BE2C (cell line): ENCODE results near the gene FAM13A. TPM values are rescaled to one million over a fixed set of nuclear protein-coding genes. Genes with fewer than 3 reads are reported as not detected.
A peak's percentile ranks its signal among the peaks of the same experiment; 100 is the strongest.

Experiments
- DNase-seq: peaks from one replicate; pipeline ENCODE4 v3.0.0-alpha.2; 2020
- H3K27me3 ChIP-seq: fragments of 250-450 bp; sonication (Bioruptor Pico); 2 replicates; pipeline ENCODE4 v1.5.1; 2020; ENCODE audit warnings: mild to moderate bottlenecking
- H3K36me3 ChIP-seq: fragments of 250-450 bp; sonication (Bioruptor Pico); 2 replicates; pipeline ENCODE4 v1.5.1; 2020; ENCODE audit warnings: mild to moderate bottlenecking
- H3K4me1 ChIP-seq: fragments of 250-450 bp; sonication (Bioruptor Pico); 2 replicates; pipeline ENCODE4 v1.5.1; 2020
- H3K4me3 ChIP-seq: 2 replicates; pipeline ENCODE4 v1.5.1; 2011; ENCODE audit warnings: low read depth, low read length
- H3K9me3 ChIP-seq: fragments of 250-450 bp; sonication (Bioruptor Pico); 2 replicates; pipeline ENCODE4 v1.5.1; 2020
- CTCF ChIP-seq: IDR thresholded peaks from 2 replicates; pipeline ENCODE4 v1.5.1; 2012; ENCODE audit warnings: mild to moderate bottlenecking, low read depth, low read length
- polyA plus RNA-seq: library from polyadenylated mRNA; unstranded; fragments of >200 nt; gene quantifications from one replicate; pipeline ENCODE4 v1.2.1, GENCODE V29; 2012; ENCODE audit warnings: low read depth, missing spikeins; ENCODE audit not compliant: insufficient read length, insufficient read depth

Gene FAM13A
- 4.6 TPM for polyA plus RNA-seq

GRCh38 chr4:89056953-89057398 lies at the start of gene FAM13A:
Gene FAM13A, minus strand, starts transcription at chr4:89057185. Its CDS starts 221 bp downstream, at chr4:89056964.
- Histone ChIP-seq H3K36me3 (no peaks in the 10 kb centered on the region; the same call in 1 of the 2 replicates), H3K4me3 (peak within 1 kb of the TSS; percentile 75), H3K27me3 (no peaks in the 10 kb centered on the region), H3K4me1 (no peaks in the 10 kb centered on the region; the same call in 1 of the 2 replicates), H3K9me3 (no peaks in the 10 kb centered on the region)
- DNase-seq, result peak; percentile 83
- TF ChIP-seq CTCF, result no peak

DNA sequence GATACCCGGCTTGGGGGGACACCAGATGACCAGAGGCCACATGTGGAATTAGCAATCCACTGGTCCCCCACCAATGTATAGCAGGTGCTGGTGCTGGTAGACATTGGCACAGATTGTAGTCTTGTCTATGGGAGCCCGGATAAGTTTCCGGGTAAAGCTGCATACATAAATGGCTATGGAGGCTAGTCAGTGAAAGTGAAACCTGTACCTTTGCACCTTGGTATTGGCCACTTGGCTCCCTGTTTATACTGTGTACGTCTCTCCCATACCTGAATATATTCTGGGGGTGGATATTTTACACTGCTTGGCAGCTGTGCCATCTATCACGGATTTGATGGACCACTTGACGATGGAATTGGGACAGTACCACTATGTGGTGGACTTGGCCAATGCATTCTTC lies 48.7 kb upstream of the FAM13A start:
- H3K36me3 ChIP-seq, result no peaks in the 10 kb centered on the region
- no peak for TF ChIP-seq CTCF

DNA sequence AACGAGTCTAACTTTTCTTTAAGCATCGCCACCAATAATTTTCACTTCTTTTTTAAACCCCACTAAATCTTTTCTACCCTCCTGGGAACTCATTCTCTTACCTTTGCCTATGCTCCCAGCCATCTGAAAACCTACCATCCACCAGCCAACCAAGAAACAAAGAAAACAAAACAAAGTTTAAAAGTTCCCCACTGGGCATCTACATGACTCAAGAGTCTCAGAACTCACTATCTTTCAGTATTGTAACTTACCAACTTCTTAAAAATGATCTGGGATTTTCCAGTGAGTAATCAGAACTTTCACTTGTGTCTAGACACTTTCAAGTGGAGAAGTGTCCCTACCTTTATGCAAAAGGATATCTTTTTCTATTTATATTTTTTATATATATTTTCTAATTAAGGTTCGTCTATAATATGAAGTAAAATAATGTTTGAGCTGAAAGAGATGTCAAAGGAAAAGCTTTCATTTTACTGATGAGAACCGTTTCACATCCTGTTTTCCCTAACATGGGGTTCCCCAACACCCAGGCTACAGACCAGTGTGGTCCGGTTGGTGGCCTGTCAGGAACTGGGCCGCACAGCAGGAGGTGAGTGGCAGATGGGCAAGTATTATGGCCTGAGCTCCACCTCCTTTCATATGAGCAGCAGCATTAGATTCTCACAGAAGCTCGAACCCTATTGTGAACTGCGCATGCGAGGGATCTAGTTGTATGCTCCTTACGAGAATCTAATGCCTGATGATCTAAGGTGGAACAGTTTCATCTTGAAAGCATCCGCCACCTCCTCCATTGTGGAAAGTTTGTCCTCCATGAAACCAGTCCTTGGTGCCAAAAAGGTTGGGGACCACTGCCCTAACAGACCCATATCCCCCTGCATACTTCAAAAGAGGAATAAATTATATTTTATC lies 44.5 kb upstream of the FAM13A start:
- no peak for DNase-seq
- H3K36me3 ChIP-seq, result no peaks in the 10 kb centered on the region
- no peak overlapping the region for H3K4me3 ChIP-seq
- H3K27me3 ChIP-seq, result peaks cover 6% of the 10 kb centered on the region; the same call in 1 of the 2 replicates
- no peaks in the 10 kb centered on the region for H3K4me1 ChIP-seq
- no peaks in the 10 kb centered on the region; the same call in 1 of the 2 replicates for H3K9me3 ChIP-seq
- no peak for TF ChIP-seq CTCF

More for the DNA sequence above, 48.7 kb upstream of the FAM13A start:
- H3K4me1 ChIP-seq, result no peaks in the 10 kb centered on the region
- no peak overlapping the region for H3K4me3 ChIP-seq
- no peak for DNase-seq
- peaks cover 13% of the 10 kb centered on the region for H3K27me3 ChIP-seq
- no peaks in the 10 kb centered on the region; the same call in 1 of the 2 replicates for H3K9me3 ChIP-seq

DNA sequence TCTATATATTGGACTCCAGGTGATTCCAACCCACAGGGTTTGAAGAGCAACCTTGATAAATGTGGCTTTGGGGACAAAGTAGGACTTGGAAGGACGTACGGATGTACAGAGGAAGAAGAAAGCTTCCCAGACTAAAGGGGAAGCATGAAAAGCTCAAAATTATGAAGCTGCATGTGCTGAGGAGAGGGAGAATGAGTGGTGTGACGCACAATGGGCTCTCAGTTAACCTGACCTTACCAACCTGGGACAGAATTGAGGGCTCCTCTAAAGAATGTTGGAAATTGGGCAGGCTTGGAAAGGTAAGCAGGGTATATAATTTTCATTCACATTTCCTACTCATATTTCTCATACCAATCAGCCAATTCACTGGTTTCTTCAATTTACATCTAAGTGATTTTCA lies 43.9 kb upstream of the FAM13A start:
- H3K9me3 ChIP-seq, result no peaks in the 10 kb centered on the region; the same call in 1 of the 2 replicates
- no peak overlapping the region for H3K4me3 ChIP-seq
- TF ChIP-seq CTCF, result no peak
- no peaks in the 10 kb centered on the region for H3K36me3 ChIP-seq
- no peaks in the 10 kb centered on the region for H3K4me1 ChIP-seq
- H3K27me3 ChIP-seq, result peaks cover 6% of the 10 kb centered on the region; the same call in 1 of the 2 replicates
- no peak for DNase-seq

DNA sequence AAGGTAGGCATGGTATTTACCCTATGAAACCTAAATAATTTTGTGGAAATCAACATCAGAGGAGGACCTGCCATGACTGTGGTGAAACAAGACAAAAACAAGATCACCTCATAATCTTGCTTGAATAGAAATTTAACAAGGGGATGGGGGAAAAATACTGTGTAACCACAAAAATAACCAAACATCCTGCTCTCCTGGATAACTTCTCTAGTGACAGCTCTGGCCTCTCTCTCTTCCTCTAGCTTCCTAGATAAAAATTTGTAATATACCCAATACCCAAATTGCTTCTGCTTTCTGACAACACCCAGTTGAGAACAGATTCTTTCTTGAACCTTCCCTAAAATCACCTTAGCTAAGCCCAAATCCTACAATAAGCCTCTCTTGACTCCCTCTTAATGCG lies 42.5 kb upstream of the FAM13A start:
- H3K4me3 ChIP-seq, result no peak overlapping the region
- H3K4me1 ChIP-seq, result no peaks in the 10 kb centered on the region
- no peaks in the 10 kb centered on the region for H3K36me3 ChIP-seq
- peaks cover 6% of the 10 kb centered on the region; the same call in 1 of the 2 replicates for H3K27me3 ChIP-seq
- no peaks in the 10 kb centered on the region; the same call in 1 of the 2 replicates for H3K9me3 ChIP-seq
- TF ChIP-seq CTCF, result no peak
- DNase-seq, result no peak

DNA sequence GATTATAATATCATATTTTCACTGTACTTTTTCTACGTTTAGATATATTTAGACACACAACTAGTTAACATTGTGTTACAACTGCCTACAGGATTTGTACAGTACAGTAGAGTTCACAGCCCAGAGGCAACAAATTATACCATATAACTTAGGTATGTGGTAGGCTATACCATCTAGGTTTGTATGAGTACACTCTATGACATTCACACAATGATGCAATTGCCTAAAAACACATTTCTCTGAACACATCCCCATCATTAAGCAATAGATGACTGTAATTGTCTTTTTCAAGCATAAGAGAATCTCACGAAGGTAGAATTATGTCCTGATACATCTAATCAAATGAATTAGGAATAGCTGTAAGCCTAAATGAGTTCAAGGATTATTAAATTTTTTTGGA lies 42.0 kb upstream of the FAM13A start:
- TF ChIP-seq CTCF, result no peak
- no peaks in the 10 kb centered on the region for H3K9me3 ChIP-seq
- no peaks in the 10 kb centered on the region for H3K4me1 ChIP-seq
- no peaks in the 10 kb centered on the region for H3K36me3 ChIP-seq
- H3K4me3 ChIP-seq, result no peak overlapping the region
- no peak for DNase-seq
- peaks cover 6% of the 10 kb centered on the region; the same call in 1 of the 2 replicates for H3K27me3 ChIP-seq
